KOPT-K1 (cell line): Measurements from ENCODE around the gene CDC42BPA.

Experiments used
- H3K27ac ChIP-seq: fragments of 200-600 bp; sonication (generic); 2 replicates; pipeline ENCODE4 v1.5.1; 2016; ENCODE audit warnings: antibody characterized with exemption, mild to moderate bottlenecking, low read depth, low read length; ENCODE audit not compliant: poor library complexity, severe bottlenecking
- H3K36me3 ChIP-seq: fragments of 200-600 bp; sonication (generic); 2 replicates; pipeline ENCODE4 v1.5.1; 2017; ENCODE audit warnings: antibody characterized with exemption, mild to moderate bottlenecking, low read length, moderate library complexity; ENCODE audit not compliant: insufficient read depth
- H3K9me3 ChIP-seq: fragments of 200-600 bp; sonication (generic); 2 replicates; pipeline ENCODE4 v1.5.1; 2017; ENCODE audit warnings: antibody characterized with exemption, low read length, mild to moderate bottlenecking; ENCODE audit not compliant: insufficient read depth, poor library complexity, severe bottlenecking

CDC42BPA gene

DNA sequence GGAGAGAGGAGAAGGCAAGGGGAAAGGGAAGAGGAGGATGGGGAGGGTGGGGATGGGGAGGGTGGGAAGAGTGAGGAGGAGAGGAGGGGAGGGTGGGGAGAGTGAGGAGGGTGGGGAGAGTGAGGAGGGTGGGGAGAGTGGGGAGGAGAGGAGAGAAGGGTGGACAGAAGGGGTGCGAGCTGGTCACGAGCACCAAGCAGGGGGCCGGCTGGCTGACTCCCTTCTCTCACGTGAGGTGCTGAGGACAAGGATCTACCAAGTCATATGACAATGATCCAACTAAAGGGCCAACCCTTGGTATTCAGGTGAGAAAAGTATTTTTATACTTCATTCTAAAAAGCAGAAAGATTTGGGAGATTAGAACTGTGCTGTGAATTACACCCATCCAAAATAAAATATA is 326.4 kb downstream of the CDC42BPA start:
- H3K36me3 ChIP-seq = no peaks in the 10 kb centered on the region
- no peak overlapping the region for H3K27ac ChIP-seq
- no peaks in the 10 kb centered on the region for H3K9me3 ChIP-seq

DNA sequence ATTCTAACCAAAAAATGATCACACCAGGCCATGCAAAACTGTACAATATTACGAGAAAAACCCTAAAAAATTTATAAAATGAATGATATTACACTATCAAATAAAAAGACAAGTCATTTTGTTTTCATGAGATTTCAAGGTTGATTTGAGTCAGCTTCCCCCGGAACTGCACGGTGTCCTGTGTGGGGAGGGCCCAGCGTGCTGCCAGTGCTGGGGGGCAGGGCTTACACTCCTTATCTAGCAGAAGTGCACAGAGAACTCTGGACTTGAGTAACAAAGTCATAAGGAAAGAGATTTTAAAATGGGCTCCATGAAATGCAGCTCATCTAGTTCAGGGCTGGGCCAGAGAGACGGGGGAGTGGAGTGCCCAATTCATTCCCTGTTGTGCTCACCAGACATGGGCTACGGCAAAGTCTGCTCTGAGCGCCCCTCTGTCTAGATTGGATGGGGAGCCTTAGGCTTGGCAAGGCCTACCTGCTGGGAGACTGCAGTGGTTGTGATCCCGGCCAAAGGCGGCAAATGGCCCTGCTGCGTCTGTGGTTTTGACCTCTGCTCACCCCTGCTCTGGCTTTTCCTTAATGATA is 328.1 kb downstream of the CDC42BPA start:
- no peaks in the 10 kb centered on the region for H3K9me3 ChIP-seq
- no peaks in the 10 kb centered on the region for H3K36me3 ChIP-seq
- H3K27ac ChIP-seq = no peak overlapping the region

DNA sequence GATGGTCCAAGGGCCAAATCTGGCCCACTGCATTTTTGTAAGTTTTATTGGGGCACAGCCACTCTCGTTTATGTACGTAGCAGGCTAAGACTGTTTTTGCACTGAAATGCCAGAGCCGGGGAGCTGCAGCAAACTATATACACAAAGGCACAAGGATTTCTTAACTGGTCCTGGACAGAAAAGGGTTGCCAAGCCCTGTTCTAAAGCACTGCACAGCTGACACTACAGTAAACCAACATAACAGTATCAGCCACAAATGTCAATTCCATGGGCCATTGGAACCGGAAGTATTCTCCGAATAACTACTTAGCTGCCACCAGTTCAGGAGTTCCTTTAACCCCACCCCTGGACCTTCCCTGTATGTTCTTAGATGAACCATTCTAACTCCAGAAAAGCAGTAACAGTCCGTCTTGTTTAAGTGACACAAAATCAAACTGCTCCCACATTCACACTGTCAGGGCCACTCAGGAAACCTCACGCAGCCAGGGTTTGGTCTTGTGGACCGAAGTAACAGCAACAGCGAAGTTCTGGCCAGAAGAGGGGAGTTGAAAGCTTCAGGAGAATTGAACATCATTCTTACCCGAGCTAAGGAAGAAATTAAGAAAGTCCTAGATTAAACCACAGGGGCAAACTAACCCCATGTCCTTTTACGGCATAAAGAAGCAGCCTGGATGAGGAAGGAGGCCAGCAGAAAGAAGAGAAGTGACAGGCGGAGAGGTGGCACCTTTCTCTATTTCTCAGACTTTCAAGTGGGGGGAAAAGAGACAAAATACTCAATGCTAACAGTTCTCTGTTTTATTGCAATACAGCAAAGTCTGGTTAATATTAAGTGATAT is 329.0 kb downstream of the CDC42BPA start:
- H3K36me3 ChIP-seq = no peaks in the 10 kb centered on the region
- no peak overlapping the region for H3K27ac ChIP-seq
- no peaks in the 10 kb centered on the region for H3K9me3 ChIP-seq

DNA sequence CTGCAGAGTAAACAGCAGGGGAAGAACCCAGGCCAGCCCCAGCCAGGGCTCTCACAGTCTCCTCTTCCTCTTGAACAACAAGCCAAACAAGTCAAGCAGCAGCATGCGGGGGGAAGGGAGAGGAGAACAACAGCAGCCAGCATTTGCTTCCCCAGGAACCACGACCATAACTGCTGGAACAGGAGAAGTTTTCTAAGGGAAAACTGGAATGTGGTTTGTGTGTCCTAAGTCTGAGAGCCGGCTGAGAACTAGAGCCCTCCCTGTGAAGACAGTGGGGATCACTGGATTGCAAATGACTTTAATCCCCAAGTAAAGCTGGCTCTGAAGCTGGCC is 330.0 kb downstream of the CDC42BPA start:
- H3K27ac ChIP-seq = no peak overlapping the region
- H3K36me3 ChIP-seq = no peaks in the 10 kb centered on the region
- no peaks in the 10 kb centered on the region for H3K9me3 ChIP-seq

DNA sequence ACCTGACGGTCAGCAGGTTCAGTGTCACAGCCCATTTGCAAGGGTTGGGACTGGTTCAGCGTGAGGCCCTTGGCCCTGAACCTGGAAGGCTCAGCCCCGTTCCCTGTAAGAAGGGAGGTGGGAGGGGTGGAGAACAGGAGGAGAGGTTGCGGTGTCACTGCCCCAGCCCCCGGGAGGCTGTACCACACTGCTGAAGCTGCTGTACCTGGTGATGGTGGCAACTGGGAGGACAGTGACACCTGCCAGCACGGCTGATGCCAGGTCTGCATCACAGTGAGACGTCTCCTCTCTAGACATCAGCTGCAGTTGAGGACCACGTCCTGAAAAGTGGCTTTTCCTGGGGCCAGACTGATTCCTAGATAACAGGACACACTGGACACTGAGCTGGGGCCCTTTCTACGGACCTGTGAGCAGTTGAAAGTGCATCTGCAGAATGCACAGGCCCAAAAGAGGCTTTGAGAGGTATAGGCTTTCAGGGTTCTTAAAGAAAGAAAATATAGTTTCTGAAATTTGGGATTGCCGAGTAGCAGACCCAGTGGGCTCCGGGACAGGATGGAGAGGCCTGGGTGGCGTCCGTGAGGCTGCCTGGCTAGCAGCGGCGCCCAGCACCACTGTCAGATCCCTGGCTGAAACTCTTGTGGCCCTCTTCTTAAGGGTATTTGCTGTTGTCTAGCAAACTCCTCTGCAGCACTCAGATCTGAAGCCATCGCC is 330.5 kb downstream of the CDC42BPA start:
- Histone ChIP-seq H3K9me3 (no peaks in the 10 kb centered on the region), H3K36me3 (no peaks in the 10 kb centered on the region), H3K27ac (no peak overlapping the region)

DNA sequence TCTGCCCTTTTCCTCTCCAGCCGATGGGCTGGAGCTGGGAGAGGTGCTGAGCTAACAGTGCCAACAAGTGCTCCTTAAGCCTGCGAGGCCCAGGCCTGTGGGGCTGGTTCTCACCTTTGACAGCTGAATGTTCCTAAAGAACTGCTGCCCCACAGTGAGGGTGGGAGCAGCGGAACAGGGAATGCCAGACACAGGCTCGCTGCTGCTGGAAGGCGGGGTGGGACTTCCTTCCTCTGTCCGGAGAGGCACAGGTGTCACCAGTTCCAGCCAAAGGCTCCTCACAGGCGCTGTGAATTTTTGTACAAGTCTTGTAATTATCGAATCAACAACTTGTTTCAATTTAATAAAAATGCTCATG is 331.1 kb downstream of the CDC42BPA start:
- H3K9me3 ChIP-seq = no peaks in the 10 kb centered on the region
- no peaks in the 10 kb centered on the region for H3K36me3 ChIP-seq
- no peak overlapping the region for H3K27ac ChIP-seq

DNA sequence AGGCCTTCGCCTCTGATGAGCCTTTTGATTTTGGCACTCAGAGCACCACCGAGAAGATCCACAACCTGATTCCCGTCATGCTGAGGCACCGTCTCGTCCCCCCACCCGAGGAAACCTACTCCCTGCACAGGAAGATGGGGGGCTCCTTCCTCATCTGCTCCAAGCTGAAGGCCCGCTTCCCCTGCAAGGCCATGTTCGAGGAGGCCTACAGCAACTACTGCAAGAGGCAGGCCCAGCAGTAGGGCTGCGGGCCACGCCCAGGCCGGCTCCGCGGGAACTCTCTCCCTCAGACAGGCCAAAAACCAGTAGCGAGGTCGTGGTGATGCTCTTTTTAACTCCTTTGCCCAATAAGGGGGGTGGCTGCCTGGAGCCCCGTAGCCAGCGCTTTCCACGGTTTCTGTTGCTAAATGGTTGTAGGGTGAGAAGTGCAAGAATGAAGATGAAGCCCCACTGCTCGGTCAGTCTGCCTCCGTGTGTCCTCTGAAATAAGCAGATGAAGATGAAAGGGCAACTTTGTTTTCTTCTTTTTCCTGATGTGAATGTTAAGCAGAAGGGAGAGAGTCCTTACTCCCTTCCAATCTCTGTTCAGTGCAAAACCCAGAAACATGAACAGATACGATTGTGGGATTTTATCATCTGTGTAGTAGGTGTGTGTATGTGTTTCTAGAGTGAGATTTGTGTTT is 331.7 kb downstream of the CDC42BPA start:
- Histone ChIP-seq H3K9me3 (no peaks in the 10 kb centered on the region), H3K36me3 (no peaks in the 10 kb centered on the region), H3K27ac (no peak overlapping the region)

DNA sequence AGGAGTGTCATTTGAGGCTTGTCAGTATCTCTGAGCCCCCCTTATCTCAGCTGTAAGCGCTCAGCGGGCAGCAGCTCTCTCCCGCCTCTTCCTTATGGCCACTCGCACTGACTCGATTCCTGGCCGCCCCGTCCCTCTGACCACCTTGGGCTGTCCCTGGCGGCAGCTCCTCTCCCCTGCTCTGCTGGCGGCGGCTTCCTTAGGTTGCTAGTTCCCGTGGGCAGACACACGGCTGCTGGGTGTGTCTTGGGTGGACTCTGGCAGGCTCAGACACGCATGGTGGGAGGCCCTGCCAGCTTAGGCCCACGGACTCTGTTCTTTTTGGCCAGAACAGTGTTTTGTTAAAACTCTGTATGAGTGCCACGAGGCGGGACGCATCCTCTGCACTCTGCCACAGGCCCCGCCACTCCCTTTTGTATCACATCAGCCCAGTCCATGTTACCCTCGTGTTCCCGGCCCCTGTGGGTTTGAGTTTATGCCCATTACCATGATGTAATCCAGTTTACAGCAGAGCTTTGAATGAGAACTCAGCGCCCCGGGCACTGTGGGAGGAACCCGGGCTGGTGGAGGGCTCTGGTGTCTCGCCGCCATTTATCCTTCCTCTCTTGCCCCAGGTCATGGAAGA is 332.3 kb downstream of the CDC42BPA start:
- H3K36me3 ChIP-seq = no peaks in the 10 kb centered on the region
- no peak overlapping the region for H3K27ac ChIP-seq
- H3K9me3 ChIP-seq = no peaks in the 10 kb centered on the region

DNA sequence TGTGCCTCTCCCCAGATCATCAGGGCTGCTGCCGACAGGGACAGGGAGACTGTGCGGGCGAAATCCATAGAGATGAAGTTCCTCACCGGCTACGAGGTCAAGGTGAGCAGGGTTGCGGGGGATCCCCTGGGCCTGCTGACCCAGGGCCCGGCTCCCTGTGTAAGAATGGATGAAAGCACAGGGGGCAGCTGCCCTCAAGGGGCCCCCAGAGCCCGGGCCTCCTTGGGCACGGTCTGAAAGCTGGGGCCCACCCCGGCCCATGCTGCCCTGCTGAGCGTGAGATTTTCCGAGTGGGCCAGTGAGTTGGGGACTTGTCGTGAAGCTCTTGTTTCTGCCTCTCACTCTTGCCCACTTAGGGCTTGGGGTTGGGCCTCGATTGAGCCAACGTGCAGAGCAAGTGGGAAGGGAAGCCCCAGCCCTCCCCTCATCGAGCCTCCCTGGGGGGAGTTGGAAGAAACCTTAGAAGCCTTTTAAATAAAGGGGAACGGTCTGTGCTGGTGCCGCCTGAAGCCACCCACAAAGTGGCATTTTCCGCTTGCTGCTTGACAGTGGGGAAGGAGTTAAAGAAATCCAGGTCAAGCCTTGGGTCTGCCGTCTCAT is 333.0 kb downstream of the CDC42BPA start:
- Histone ChIP-seq H3K9me3 (no peaks in the 10 kb centered on the region), H3K36me3 (no peaks in the 10 kb centered on the region), H3K27ac (no peak overlapping the region)

DNA sequence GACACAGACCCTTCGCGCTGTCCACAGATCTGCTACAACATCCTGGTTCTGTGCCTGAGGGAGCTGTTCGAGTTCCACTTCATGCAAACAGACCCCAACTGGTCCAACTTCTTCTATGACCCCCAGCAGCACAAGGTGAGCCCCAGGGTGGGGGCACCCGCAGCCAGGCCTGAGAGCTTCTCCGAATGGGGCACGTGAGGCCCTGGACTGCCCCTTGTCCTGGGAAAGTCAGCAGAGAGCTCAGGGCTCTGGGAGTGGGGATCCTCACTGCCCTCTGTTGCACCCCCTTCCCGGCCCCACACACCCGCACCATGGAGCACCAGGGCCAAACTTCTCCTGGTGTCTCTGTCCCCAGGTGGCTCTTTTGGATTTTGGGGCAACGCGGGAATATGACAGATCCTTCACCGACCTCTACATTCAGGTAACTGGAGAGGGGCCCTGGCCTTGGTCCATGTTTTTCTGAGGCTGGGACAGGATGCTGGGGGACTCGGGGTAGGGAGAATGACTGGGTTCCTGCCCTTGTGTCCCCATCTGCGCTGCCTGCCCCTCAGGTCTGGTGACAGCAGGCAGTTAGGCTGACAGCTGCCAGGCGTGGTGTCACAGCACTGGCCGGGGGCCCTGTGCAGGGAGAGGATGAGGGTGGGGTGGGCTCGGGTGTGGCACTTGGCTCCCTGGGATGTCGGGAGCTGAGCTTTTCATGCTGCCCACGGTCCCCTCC is 333.6 kb downstream of the CDC42BPA start:
- H3K9me3 ChIP-seq = no peaks in the 10 kb centered on the region
- no peak overlapping the region for H3K27ac ChIP-seq
- no peaks in the 10 kb centered on the region for H3K36me3 ChIP-seq

DNA sequence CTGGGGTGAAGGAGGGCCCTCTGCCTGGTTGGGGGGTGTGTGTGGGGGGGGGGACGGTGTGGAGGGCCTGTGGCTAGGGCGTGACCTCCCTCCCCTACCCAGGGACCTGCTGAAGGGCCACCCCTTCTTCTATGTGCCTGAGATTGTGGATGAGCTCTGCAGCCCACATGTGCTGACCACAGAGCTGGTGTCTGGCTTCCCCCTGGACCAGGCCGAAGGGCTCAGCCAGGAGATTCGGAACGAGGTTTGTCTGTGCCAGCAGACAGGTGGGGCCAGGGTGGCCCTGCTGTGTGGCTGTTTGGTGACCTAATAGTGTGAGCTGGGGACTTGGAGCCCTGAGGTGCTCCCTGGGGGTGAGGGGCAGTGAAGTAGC is 334.3 kb downstream of the CDC42BPA start:
- no peaks in the 10 kb centered on the region for H3K9me3 ChIP-seq
- H3K27ac ChIP-seq = no peak overlapping the region
- H3K36me3 ChIP-seq = no peaks in the 10 kb centered on the region

DNA sequence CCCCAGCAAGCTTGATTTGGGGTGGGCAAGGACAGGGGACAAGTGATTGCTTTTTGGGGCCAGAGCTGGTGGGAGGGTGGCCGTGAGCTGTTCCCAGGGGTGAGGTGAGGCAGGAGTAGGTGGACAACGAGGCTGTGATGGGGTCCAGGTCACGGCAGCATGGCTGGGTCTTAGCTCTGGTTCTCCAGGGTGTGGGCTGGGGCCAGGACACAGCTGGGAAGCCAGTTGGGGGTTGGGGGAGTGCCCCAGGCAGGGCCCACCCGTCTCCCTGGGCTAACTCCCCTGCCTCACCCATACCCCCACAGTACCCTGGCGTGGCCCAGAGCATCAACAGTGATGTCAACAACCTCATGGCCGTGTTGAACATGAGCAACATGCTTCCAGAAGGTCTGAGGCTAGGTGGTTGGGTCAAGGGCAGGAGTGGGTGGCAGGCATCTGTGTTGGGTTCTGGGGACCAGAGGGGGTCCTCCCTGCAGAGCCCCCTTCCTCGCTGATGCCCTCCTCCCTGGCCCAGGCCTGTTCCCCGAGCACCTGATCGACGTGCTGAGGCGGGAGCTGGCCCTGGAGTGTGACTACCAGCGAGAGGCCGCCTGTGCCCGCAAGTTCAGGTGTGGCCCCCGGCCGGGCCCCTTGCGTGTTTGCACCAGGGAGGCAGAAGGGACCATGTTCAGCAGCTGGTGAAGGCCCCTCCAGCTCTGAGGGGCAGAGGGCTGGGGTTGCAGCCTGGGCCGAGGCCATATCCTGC is 334.9 kb downstream of the CDC42BPA start:
- H3K36me3 ChIP-seq = no peaks in the 10 kb centered on the region
- no peak overlapping the region for H3K27ac ChIP-seq
- no peaks in the 10 kb centered on the region for H3K9me3 ChIP-seq

DNA sequence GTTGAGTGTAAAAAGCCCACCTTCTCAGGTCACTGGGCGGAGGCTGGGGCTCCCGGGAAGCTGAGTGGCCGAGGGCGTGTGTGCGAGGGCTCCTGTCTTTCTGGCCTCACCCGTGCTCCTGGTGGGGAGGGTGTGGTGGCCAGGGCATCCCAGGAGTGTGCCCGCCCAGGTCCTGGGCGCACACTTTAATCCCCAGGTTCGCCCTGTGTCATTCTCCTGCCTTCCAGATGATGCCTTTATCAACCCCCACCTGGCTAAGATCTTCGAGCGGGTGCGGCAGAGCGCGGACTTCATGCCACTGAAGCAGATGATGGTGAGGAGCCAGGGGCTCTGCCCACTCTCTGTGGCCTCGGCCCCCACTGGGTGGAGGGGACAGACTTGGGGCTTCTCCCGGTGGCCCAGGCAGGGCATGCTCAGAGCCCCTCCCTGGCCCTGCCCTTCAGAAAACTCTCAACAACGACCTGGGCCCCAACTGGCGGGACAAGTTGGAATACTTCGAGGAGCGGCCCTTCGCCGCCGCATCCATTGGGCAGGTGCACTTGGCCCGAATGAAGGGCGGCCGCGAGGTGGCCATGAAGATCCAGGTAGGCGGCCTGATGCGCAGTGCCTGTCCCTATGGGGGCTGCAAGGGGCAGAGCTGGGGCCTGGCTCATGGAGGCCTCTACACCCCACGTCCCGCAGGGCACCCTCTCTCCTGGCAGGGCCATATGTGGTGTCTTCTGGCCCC is 335.7 kb downstream of the CDC42BPA start:
- H3K27ac ChIP-seq = no peak overlapping the region
- no peaks in the 10 kb centered on the region for H3K9me3 ChIP-seq
- H3K36me3 ChIP-seq = no peaks in the 10 kb centered on the region
